ENCODE measurements around the gene SLC44A1.
"Not testable (repeated sequence)": the region's sequence is repeated elsewhere in the genome, so short reads cannot be mapped to it uniquely, and the experiment has no call there.

SLC44A1 gene

GRCh38 chr9:105255421-105255820, 11.0 kb downstream of the SLC44A1 start:
- H3K27me3 ChIP-seq (ENCODE audit: insufficient read depth, poor library complexity, severe bottlenecking): no peaks in the 10 kb centered on the region
- no peak overlapping the region for H3K4me3 ChIP-seq (replicated peaks; ENCODE audit: insufficient read depth, low read length)
- TF ChIP-seq, protein P1, sequence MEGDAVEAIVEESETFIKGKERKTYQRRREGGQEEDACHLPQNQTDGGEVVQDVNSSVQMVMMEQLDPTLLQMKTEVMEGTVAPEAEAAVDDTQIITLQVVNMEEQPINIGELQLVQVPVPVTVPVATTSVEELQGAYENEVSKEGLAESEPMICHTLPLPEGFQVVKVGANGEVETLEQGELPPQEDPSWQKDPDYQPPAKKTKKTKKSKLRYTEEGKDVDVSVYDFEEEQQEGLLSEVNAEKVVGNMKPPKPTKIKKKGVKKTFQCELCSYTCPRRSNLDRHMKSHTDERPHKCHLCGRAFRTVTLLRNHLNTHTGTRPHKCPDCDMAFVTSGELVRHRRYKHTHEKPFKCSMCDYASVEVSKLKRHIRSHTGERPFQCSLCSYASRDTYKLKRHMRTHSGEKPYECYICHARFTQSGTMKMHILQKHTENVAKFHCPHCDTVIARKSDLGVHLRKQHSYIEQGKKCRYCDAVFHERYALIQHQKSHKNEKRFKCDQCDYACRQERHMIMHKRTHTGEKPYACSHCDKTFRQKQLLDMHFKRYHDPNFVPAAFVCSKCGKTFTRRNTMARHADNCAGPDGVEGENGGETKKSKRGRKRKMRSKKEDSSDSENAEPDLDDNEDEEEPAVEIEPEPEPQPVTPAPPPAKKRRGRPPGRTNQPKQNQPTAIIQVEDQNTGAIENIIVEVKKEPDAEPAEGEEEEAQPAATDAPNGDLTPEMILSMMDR (IDR thresholded peaks at IDR 0.05; ENCODE audit: insufficient read depth, low read length): no peak
- DNase-seq (ENCODE audit: low read depth in 1 of 2, low spot score in 1 of 2): no peak
- H3K27ac ChIP-seq (replicated peaks): no peak overlapping the region

DNA sequence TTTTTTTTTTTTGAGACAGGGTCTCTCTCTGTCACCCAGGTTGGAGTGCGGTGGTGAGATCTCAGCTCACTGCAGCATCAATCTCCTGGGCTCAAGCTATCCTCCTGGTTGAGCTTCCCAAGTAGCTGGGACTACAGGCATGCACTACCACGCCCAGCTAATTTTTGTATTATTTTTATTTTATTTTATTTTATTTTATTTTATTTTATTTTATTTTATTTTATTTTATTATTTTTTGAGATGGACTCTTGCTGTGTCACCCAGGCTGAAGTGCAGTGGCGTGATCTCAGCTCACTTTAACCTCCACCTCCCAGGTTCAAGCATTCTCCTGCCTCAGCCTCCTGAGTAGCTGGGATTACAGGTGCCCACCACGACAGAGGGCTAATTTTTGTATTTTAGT, 12.1 kb downstream of the SLC44A1 start:
- not testable (repeated sequence) for H3K4me3 ChIP-seq (replicated peaks; ENCODE audit: insufficient read depth, low read length); H3K27me3 ChIP-seq (ENCODE audit: insufficient read depth, poor library complexity, severe bottlenecking); H3K27ac ChIP-seq (replicated peaks); DNase-seq (ENCODE audit: low read depth in 1 of 2, low spot score in 1 of 2)

GRCh38 chr9:105257809-105258208, 13.4 kb downstream of the SLC44A1 start:
- H3K27ac ChIP-seq (replicated peaks): no peak overlapping the region
- TF ChIP-seq POLR2AphosphoS5 (IDR thresholded peaks at IDR 0.05; ENCODE audit: low read depth): no peak
- H3K27me3 ChIP-seq (ENCODE audit: insufficient read depth, poor library complexity, severe bottlenecking): no peaks in the 10 kb centered on the region
- no peak overlapping the region for H3K4me3 ChIP-seq (replicated peaks; ENCODE audit: insufficient read depth, low read length)
- no peak for DNase-seq (ENCODE audit: low read depth in 1 of 2, low spot score in 1 of 2)

- H3K27me3 ChIP-seq (ENCODE audit: insufficient read depth, poor library complexity, severe bottlenecking): no peaks in the 10 kb centered on the region
- no peak overlapping the region for H3K27ac ChIP-seq (replicated peaks)
- no peak overlapping the region for H3K4me3 ChIP-seq (replicated peaks; ENCODE audit: insufficient read depth, low read length)
- DNase-seq (ENCODE audit: low read depth in 1 of 2, low spot score in 1 of 2): no peak
- no peak for TF ChIP-seq SPI1 (IDR thresholded peaks at IDR 0.05; ENCODE audit: borderline replicate concordance, low read depth)
- TF ChIP-seq POLR2AphosphoS5 (IDR thresholded peaks at IDR 0.05; ENCODE audit: low read depth): no peak
- TF ChIP-seq, protein P2, sequence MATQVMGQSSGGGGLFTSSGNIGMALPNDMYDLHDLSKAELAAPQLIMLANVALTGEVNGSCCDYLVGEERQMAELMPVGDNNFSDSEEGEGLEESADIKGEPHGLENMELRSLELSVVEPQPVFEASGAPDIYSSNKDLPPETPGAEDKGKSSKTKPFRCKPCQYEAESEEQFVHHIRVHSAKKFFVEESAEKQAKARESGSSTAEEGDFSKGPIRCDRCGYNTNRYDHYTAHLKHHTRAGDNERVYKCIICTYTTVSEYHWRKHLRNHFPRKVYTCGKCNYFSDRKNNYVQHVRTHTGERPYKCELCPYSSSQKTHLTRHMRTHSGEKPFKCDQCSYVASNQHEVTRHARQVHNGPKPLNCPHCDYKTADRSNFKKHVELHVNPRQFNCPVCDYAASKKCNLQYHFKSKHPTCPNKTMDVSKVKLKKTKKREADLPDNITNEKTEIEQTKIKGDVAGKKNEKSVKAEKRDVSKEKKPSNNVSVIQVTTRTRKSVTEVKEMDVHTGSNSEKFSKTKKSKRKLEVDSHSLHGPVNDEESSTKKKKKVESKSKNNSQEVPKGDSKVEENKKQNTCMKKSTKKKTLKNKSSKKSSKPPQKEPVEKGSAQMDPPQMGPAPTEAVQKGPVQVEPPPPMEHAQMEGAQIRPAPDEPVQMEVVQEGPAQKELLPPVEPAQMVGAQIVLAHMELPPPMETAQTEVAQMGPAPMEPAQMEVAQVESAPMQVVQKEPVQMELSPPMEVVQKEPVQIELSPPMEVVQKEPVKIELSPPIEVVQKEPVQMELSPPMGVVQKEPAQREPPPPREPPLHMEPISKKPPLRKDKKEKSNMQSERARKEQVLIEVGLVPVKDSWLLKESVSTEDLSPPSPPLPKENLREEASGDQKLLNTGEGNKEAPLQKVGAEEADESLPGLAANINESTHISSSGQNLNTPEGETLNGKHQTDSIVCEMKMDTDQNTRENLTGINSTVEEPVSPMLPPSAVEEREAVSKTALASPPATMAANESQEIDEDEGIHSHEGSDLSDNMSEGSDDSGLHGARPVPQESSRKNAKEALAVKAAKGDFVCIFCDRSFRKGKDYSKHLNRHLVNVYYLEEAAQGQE (IDR thresholded peaks at IDR 0.05; ENCODE audit: insufficient replicate concordance, low read depth): no peak
- TF ChIP-seq, protein P1 (IDR thresholded peaks at IDR 0.05; ENCODE audit: insufficient read depth, low read length): no peak
- TF ChIP-seq GABPA (IDR thresholded peaks at IDR 0.05; ENCODE audit: low read depth): no peak
Observed at GRCh38 chr9:105258225-105258737, 13.8 kb downstream of the SLC44A1 start.

DNA sequence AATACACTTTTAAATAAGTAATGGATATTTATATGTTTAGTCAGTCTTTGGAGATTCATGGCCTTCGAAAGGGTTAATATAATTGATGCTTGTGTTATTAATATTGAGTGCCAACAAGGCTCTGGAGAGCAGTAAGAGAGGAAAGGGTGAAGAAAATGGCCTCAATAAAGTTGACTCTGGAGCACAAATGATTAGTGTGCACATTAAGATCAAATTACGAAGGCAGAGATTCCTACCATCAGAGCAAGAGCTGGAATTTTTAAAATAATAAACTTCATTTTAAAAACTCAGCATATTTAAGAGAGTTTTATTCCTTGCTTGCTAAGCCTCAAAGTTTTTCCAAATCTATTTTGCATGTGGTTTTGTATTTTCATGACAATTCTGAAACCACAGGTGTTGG, 14.8 kb downstream of the SLC44A1 start:
- TF ChIP-seq, protein P2 (IDR thresholded peaks at IDR 0.05; ENCODE audit: insufficient replicate concordance, low read depth): no peak
- TF ChIP-seq, protein P1 (IDR thresholded peaks at IDR 0.05; ENCODE audit: insufficient read depth, low read length): no peak
- TF ChIP-seq POLR2AphosphoS5 (IDR thresholded peaks at IDR 0.05; ENCODE audit: low read depth) (no peak), GABPA (IDR thresholded peaks at IDR 0.05; ENCODE audit: low read depth) (no peak), SPI1 (IDR thresholded peaks at IDR 0.05; ENCODE audit: borderline replicate concordance, low read depth) (no peak)
- Histone ChIP-seq H3K27me3 (ENCODE audit: insufficient read depth, poor library complexity, severe bottlenecking) (no peaks in the 10 kb centered on the region), H3K27ac (replicated peaks) (no peak overlapping the region), H3K4me3 (replicated peaks; ENCODE audit: insufficient read depth, low read length) (no peak overlapping the region)
- DNase-seq (ENCODE audit: low read depth in 1 of 2, low spot score in 1 of 2): no peak
